Skin epidermis (tissue), 12 donors: ENCODE results near the gene SETD5.
"Not testable (repeated sequence)": the region's sequence is repeated elsewhere in the genome, so short reads cannot be mapped to it uniquely, and the experiment has no call there.

Experiments used
- H3K27ac ChIP-seq, 21 experiments: fragments of 200-600 bp; sonication (generic) in 11 of 21; one replicate each; pipeline ENCODE4 v1.5.0; 2020; ENCODE audit warnings: mild to moderate bottlenecking in 3 of 21, inconsistent platforms in 2 of 21, moderate library complexity in 2 of 21
- H3K4me3 ChIP-seq, 7 experiments: fragments of 200-600 bp; sonication (generic) in 2 of 7; one replicate each; pipeline ENCODE4 v1.5.0; 2020; ENCODE audit warnings: inconsistent platforms in 2 of 7, mild to moderate bottlenecking in 2 of 7, moderate library complexity in 1 of 7

The SETD5 gene

GRCh38 chr3:9439331-9439730 lies 41.9 kb downstream of the SETD5 start:
- H3K27ac ChIP-seq = no peak overlapping the region

GRCh38 chr3:9441501-9442221 lies 44.2 kb downstream of the SETD5 start:
- Histone ChIP-seq H3K4me3 (no peak overlapping the region), H3K27ac (peak overlapping the region in 4 of 21 experiments; percentile 18 to 33 (median 28))

More at GRCh38 chr3:9439331-9439730, 41.9 kb downstream of the SETD5 start:
- no peak overlapping the region for H3K4me3 ChIP-seq

GRCh38 chr3:9448071-9448470 lies 50.7 kb downstream of the SETD5 start:
- H3K27ac ChIP-seq = no peak overlapping the region

GRCh38 chr3:9448643-9449042 lies 51.2 kb downstream of the SETD5 start:
- Histone ChIP-seq H3K27ac (no peak overlapping the region), H3K4me3 (no peak overlapping the region)

More at GRCh38 chr3:9448071-9448470, 50.7 kb downstream of the SETD5 start:
- no peak overlapping the region for H3K4me3 ChIP-seq

GRCh38 chr3:9450126-9450525 lies 52.7 kb downstream of the SETD5 start:
- H3K4me3 ChIP-seq = no peak overlapping the region
- no peak overlapping the region for H3K27ac ChIP-seq

- H3K27ac ChIP-seq = peak overlapping the region in 1 of 21 experiments; percentile 24
- no peak overlapping the region for H3K4me3 ChIP-seq
These were observed 53.6 kb downstream of the SETD5 start for GRCh38 chr3:9450991-9451390.

- Histone ChIP-seq H3K4me3 (no peak overlapping the region), H3K27ac (peak overlapping the region in 2 of 21 experiments; percentile 21 to 37)
These were observed 55.0 kb downstream of the SETD5 start for GRCh38 chr3:9452417-9452816.

GRCh38 chr3:9455596-9456131 lies 58.2 kb downstream of the SETD5 start:
- H3K4me3 ChIP-seq = no peak overlapping the region
- H3K27ac ChIP-seq = no peak overlapping the region

- Histone ChIP-seq H3K4me3 (no peak overlapping the region), H3K27ac (peak overlapping the region in 1 of 21 experiments; percentile 4)
These were observed 70.0 kb downstream of the SETD5 start for GRCh38 chr3:9467451-9467850.

- no peak overlapping the region for H3K27ac ChIP-seq
- H3K4me3 ChIP-seq = no peak overlapping the region
These were observed 71.0 kb downstream of the SETD5 start for GRCh38 chr3:9468460-9468859.

GRCh38 chr3:9469986-9470385 lies 72.6 kb downstream of the SETD5 start:
- Histone ChIP-seq H3K4me3 (no peak overlapping the region), H3K27ac (no peak overlapping the region)

GRCh38 chr3:9473496-9474065 lies 76.2 kb downstream of the SETD5 start:
- Histone ChIP-seq H3K4me3 (no peak overlapping the region), H3K27ac (no peak overlapping the region)

- Histone ChIP-seq H3K4me3 (no peak overlapping the region), H3K27ac (no peak overlapping the region)
These were observed 77.1 kb downstream of the SETD5 start for GRCh38 chr3:9474482-9474881.

GRCh38 chr3:9476935-9477334 lies 79.5 kb downstream of the SETD5 start:
- Histone ChIP-seq H3K27ac (no peak overlapping the region), H3K4me3 (no peak overlapping the region)

- no peak overlapping the region for H3K4me3 ChIP-seq
- no peak overlapping the region for H3K27ac ChIP-seq
These were observed 82.8 kb downstream of the SETD5 start for GRCh38 chr3:9480265-9480664.

GRCh38 chr3:9485248-9485647 lies 87.8 kb downstream of the SETD5 start:
- H3K27ac ChIP-seq = no peak overlapping the region
- H3K4me3 ChIP-seq = no peak overlapping the region

- Histone ChIP-seq H3K27ac (no peak overlapping the region), H3K4me3 (no peak overlapping the region)
These were observed 94.1 kb downstream of the SETD5 start for GRCh38 chr3:9491506-9491905.

- not testable (repeated sequence) for H3K27ac ChIP-seq, H3K4me3 ChIP-seq
These were observed 96.6 kb downstream of the SETD5 start for GRCh38 chr3:9494036-9494435.

GRCh38 chr3:9496893-9497292 lies 99.5 kb downstream of the SETD5 start:
- H3K4me3 ChIP-seq = no peak overlapping the region
- no peak overlapping the region for H3K27ac ChIP-seq

- H3K27ac ChIP-seq = no peak overlapping the region
- no peak overlapping the region for H3K4me3 ChIP-seq
These were observed 100.6 kb downstream of the SETD5 start for GRCh38 chr3:9497821-9498565.

GRCh38 chr3:9498781-9499180 lies 101.4 kb downstream of the SETD5 start:
- H3K4me3 ChIP-seq = no peak overlapping the region
- H3K27ac ChIP-seq = no peak overlapping the region
